ENCODE results near the gene RBM11. TPM values are rescaled to one million over a fixed set of nuclear protein-coding genes. Genes with fewer than 3 reads are reported as not detected.
"Not testable (repeated sequence)": the region's sequence is repeated elsewhere in the genome, so short reads cannot be mapped to it uniquely, and the experiment has no call there.

The RBM11 gene, protein sequence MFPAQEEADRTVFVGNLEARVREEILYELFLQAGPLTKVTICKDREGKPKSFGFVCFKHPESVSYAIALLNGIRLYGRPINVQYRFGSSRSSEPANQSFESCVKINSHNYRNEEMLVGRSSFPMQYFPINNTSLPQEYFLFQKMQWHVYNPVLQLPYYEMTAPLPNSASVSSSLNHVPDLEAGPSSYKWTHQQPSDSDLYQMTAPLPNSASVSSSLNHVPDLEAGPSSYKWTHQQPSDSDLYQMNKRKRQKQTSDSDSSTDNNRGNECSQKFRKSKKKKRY
- 1.3 and 1.8 TPM in 2 replicates for total RNA-seq (2014; rRNA removed; shearing (Covaris generic))
- polyA plus RNA-seq (2014; cell fraction: nucleus; rRNA removed) = 0.46 and 8.1 TPM in 2 replicates

DNA sequence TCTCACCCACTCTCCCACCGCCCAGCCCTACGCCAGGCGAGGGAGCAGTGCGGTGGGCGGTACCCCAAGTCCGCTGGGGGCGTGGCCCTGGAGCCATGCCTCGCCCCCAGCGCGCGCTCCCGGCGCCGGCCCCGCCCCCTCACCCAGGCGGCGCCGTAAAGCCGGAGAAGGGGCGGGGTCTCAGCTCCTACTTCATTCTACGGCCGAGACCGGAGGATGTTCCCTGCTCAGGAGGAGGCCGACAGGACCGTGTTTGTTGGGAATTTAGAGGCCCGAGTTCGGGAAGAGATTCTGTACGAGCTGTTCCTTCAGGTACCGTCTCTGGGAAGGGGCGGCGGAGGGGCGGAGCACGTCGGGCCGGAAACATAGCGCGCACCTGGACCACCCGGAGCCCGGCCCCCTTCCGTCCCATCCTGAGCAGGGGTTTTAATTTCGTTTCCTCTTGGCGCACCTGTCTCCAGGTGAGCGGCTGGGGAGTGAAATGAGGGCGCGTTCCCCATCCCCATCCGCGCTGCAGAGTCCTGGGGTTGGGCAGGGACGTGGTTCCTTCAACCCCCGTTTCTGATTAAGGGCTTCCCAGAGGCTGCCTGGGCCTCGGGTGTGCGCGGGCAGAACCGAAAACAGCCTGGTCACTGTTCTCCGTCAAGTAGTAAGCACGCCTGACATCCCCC, at the start of gene RBM11:
Gene RBM11, plus strand, starts transcription at position 187 of the 671 bp plus-strand sequence. Its CDS starts 30 bp downstream, at position 217.
- peak; percentile 48 for DNase-seq (ENCODE audit: extremely low read depth, low read depth)

- not testable (repeated sequence) for DNase-seq (ENCODE audit: extremely low read depth, low read depth)
Observed at GRCh38 chr21:14166463-14167223, 49.3 kb upstream of the RBM11 start.

DNA sequence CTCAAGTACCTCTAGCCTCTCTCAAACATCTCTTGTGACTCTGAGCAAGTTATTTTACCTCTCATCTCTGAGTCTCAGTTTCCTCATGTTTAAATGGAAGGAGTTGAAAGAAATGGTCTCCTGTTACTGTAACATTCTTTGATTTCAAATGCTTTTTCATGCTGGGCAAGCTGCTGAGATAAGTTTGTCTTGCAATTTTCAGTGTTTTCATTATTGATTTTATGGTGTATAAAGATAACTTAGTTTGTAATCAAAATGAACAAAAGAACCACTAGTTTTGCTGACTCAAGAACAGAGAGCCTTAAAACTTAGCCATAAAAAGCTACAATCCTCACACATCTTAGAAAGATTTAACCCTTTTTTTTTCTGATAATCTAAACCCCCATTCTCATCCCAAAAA, 9.7 kb upstream of the RBM11 start:
- no peak for DNase-seq (ENCODE audit: extremely low read depth, low read depth)

- no peak for DNase-seq (ENCODE audit: extremely low read depth, low read depth)
Observed at GRCh38 chr21:14210738-14211137, 5.2 kb upstream of the RBM11 start, which contains the start of gene LIPI. LIPI (minus strand) TSS chr21:14210955; CDS start chr21:14210845, 110 bp downstream.

DNA sequence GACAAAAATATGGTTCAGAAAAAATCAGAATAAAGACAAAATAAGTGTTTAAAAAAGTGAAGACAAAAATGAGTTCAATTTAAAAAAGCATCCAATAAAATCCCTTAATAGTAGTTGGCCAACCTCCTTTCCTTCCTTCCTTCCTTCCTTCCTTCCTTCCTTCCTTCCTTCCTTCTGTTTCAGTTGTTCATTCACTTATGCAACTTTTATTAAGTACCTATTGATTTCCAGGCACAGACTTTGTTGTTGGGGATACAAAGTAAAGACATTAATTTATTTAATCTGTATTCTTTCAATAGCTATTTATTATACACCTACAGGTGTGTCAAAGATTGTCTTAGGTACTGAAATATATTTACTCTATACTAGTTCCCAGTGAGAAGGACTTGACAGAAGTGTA, 2.8 kb upstream of the RBM11 start:
- DNase-seq (ENCODE audit: extremely low read depth, low read depth) = no peak

DNA sequence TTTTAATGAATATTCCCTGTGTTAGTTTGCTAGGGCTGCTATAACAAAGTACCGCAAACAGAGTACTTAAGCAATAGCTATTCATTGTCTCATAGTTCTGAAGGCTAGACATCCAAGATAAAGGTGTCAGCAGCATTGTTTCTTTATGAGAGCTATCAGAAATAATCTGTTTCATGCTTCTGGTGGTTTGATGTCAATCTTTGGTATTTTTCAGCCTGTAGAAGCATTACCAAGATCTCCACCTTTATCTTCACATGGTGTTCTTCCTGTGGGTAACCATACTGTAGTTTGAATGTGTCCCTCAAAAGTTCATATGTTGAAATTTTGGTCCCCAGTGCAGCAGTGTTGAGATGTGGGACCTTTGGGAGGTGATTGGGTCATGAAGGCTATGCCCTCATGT, 7.4 kb downstream of the RBM11 start:
- no peak for DNase-seq (ENCODE audit: extremely low read depth, low read depth)

- DNase-seq (ENCODE audit: extremely low read depth, low read depth) = no peak
Observed at GRCh38 chr21:14229399-14229798, 13.4 kb downstream of the RBM11 start.

- DNase-seq (ENCODE audit: extremely low read depth, low read depth) = no peak
Observed at GRCh38 chr21:14235101-14235500, 19.1 kb downstream of the RBM11 start.

GRCh38 chr21:14236180-14236579, 20.2 kb downstream of the RBM11 start:
- DNase-seq (ENCODE audit: extremely low read depth, low read depth) = no peak

- DNase-seq (ENCODE audit: extremely low read depth, low read depth) = no peak
Observed at GRCh38 chr21:14239281-14239680, 23.3 kb downstream of the RBM11 start.

DNA sequence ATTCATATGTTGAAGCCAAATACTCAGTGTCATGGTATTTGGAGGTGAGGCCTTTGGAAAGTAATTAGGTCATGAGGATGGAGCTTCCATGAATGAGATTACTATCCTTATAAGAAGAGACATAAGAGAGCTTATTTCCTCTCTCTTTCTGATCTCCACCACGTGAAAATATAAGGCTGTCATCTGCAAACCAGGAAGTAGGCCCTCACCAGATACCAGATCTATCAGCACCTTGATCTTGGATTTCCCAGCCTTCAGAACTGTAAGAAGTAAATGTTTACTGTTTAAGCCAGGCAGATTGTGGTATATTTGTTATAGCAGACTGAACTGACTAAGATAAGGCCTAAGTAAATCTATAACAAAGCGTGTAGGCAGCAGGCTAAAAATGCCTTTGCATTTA, 25.3 kb downstream of the RBM11 start:
- DNase-seq (ENCODE audit: extremely low read depth, low read depth) = no peak

DNA sequence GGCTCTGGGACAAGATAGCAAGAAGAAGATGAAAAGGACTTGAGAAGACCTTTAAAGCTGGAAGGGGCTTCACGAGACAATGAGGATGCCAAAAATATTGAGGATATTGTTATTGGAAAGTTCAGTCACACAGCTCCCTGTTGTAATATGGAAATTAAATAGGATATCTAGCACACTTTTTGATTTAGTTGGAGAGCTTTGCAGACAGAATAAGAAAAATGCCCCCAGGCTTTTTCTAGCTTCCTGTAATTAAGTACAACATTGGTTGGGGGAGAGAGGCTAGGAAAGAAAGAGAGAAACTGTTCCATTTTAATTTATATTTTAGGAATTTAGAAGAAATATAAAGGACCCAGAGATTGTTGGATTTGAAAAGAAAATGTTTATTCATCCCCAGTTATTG, 27.5 kb downstream of the RBM11 start:
- no peak for DNase-seq (ENCODE audit: extremely low read depth, low read depth)

DNA sequence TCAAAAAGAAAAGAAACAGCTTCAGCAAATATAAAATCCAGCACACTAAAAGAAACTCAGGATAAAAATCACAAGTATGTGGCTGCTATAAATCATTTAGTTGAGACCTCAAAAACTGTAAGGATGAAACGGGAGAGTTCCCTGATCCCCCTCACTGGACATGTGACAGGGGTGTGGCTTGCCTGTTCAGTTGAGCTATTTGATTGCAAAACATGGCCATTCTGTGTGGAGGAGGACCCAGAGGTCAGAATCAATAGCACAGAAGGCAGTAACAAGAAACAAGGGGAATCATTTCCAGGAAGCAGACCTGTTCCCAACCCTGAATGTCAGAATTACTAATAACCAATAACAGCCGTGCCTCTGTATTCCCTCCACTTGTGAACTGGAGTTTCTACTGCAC, 27.9 kb downstream of the RBM11 start:
- no peak for DNase-seq (ENCODE audit: extremely low read depth, low read depth)

GRCh38 chr21:14244911-14245310, 29.0 kb downstream of the RBM11 start:
- no peak for DNase-seq (ENCODE audit: extremely low read depth, low read depth)

DNA sequence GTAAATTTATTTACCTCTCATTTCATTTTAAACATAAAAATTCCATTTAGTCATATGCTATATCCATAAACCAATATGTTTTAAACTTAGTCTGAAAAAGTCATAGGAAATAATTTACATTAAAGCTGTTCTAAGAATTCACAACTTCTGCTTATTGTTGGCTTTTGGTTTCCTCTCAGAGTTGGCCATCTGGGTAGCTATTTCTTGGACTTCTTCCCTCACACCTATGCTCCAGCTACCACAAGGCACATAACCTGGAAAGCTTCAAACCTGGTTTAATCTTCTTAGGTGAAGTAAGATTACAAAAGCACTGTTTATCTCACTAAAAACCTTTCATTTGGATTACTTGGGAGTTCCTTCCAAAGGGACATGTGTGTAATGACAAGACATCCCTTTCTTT, 29.8 kb downstream of the RBM11 start:
- no peak for DNase-seq (ENCODE audit: extremely low read depth, low read depth)

- DNase-seq (ENCODE audit: extremely low read depth, low read depth) = no peak
Observed at GRCh38 chr21:14251336-14251735, 35.4 kb downstream of the RBM11 start.

GRCh38 chr21:14259747-14260146, 43.8 kb downstream of the RBM11 start:
- peak; percentile 48 for DNase-seq (ENCODE audit: extremely low read depth, low read depth)

GRCh38 chr21:14260174-14260764, 44.3 kb downstream of the RBM11 start:
- no peak for DNase-seq (ENCODE audit: extremely low read depth, low read depth)

DNA sequence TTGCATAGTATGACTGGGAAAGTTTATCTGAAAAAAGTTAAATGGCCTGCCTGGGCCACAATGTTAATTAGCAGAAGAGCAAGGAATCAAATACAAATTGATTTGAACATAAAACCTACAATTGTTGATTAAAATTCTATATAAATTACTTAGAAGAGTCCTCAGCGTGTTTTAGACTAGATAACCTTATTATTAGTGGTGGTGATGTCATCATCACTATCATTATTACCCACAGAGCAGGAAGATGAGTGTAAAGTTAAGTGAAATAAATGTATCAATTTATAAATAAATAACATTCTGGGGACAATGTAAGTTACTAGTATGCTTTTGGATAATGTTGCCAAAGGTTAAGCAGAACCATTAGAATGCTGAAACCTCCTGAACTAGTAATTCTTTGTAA, 46.1 kb downstream of the RBM11 start:
- no peak for DNase-seq (ENCODE audit: extremely low read depth, low read depth)

- DNase-seq (ENCODE audit: extremely low read depth, low read depth) = no peak
Observed at GRCh38 chr21:14263879-14264278, 47.9 kb downstream of the RBM11 start.

DNA sequence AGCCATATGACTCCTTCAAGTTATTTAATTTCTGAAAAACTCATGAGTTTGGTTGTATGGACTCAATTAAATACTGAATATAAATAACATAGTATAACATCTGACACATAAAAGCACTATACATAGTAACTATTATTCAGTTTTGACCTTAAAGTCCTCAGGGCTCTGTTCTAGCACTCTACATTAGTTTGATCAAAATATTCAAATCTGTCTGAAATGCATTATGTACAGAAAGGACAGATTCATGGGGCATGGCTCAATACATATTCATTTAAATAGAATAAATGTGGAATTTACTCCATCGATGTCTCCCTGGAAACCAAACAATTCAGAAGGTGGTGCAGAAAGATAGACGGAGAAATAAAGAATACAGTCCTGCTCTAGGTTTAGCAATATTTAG, 49.1 kb downstream of the RBM11 start:
- DNase-seq (ENCODE audit: extremely low read depth, low read depth) = no peak

Data from NCI-H460 (cell line).